K562 (cell line): ENCODE measurements around the gene UBASH3B. TPM values are rescaled to one million over a fixed set of nuclear protein-coding genes. Genes with fewer than 3 reads are reported as not detected.

Source experiments
- ATAC-seq: fragments of 200-7000 bp; cut with Tn5 transposase; 3 replicates; pipeline ENCODE4 v1.9.1; 2020; ENCODE audit warnings: moderate library complexity
- BruUV-seq: library from RNA; stranded (reverse); fragments of 400-500 nt; replicated peaks from 2 replicates; lab custom pipeline; 2021; lab: Mats Ljungman, UMichigan
- CTCF ChIA-PET: fragments of 300-600 bp; formaldehyde crosslinking; extraction: SDS; loops from one replicate; lab custom pipeline; 2021; ENCODE audit warnings: low intra/inter-chr PET ratio; lab: Yijun Ruan, JAX
- POLR2A ChIA-PET: fragments of 300-600, 350-650 bp; sonication (Branson Sonifier 250); formaldehyde crosslinking; extraction: SDS; loops from one replicate; lab custom pipeline; 2021; ENCODE audit warnings: antibody characterized with exemption, inconsistent platforms; lab: Yijun Ruan, JAX
- DNase-seq, 4 experiments: peaks; one replicate each; pipeline versions ENCODE4 v3.0.0 to v3.0.0-alpha.2; 2011 to 2018; ENCODE audit warnings: low spot score in 3 of 4, mixed read lengths in 3 of 4; ENCODE audit errors: extremely low read depth in 1 of 4
- FAIRE-seq: peaks from 2 replicates; lab custom pipeline; 2011; peaks lifted over from hg19 to GRCh38; lab: Jason Lieb, UNC
- H2AFZ ChIP-seq: 2 replicates; pipeline ENCODE4 v1.6.0; 2011; ENCODE audit warnings: low read depth, low read length, control low read depth, inconsistent platforms
- H3K27ac ChIP-seq: fragments of 200-600 bp; 3 replicates; pipeline ENCODE4 v1.8.0; 2011; ENCODE audit warnings: low read depth, mild to moderate bottlenecking, control low read depth, inconsistent platforms, low read length, moderate library complexity, mixed read lengths; ENCODE audit errors: extremely low read depth
- H3K27me3 ChIP-seq, 2 experiments: fragments of 300-600 bp in 1 of 2; 2 replicates in 1 of 2; 3 replicates in 1 of 2; pipeline versions ENCODE4 v1.6.0 to v1.8.0; 2011; ENCODE audit warnings: inconsistent platforms in 2 of 2, low read length in 2 of 2, mild to moderate bottlenecking in 1 of 2, mixed read lengths in 1 of 2, moderate library complexity in 1 of 2; ENCODE audit not compliant: control insufficient read depth in 2 of 2, insufficient read depth in 2 of 2
- H3K36me3 ChIP-seq: fragments of 300-600 bp; 3 replicates; pipeline ENCODE4 v1.8.0; 2011; ENCODE audit warnings: mild to moderate bottlenecking, low read length, inconsistent platforms; ENCODE audit not compliant: control insufficient read depth, insufficient read depth
- H3K4me1 ChIP-seq, 2 experiments: fragments of 200-600 bp in 1 of 2; replicated peaks in 1 of 2; 2 replicates in 1 of 2; 3 replicates in 1 of 2; pipeline versions ENCODE4 v1.5.1 to v1.8.0; 2011; ENCODE audit warnings: inconsistent platforms in 2 of 2, low read length in 2 of 2, mild to moderate bottlenecking in 1 of 2, mixed read lengths in 1 of 2, moderate library complexity in 1 of 2; ENCODE audit not compliant: control insufficient read depth in 2 of 2, insufficient read depth in 2 of 2
- H3K4me2 ChIP-seq: 2 replicates; pipeline ENCODE4 v1.6.1; 2011; ENCODE audit warnings: low read length, control low read depth, inconsistent platforms, mixed read lengths; ENCODE audit not compliant: insufficient read depth
- H3K4me3 ChIP-seq: fragments of 200-600 bp; sonication (generic), shearing (Covaris generic); 2 replicates; pipeline ENCODE4 v1.5.1; 2016; ENCODE audit warnings: control low read depth, inconsistent platforms
- H3K79me2 ChIP-seq: fragments of 200-600 bp; 3 replicates; pipeline ENCODE4 v1.8.0; 2011; ENCODE audit warnings: low read length, inconsistent platforms; ENCODE audit not compliant: control insufficient read depth, insufficient read depth
- H3K9ac ChIP-seq, 2 experiments: 2 replicates each; pipeline versions ENCODE4 v1.6.0 to v1.6.1; 2011; ENCODE audit warnings: low read depth in 2 of 2, low read length in 2 of 2, control low read depth in 1 of 2, inconsistent platforms in 1 of 2, mild to moderate bottlenecking in 1 of 2, mixed read lengths in 1 of 2; ENCODE audit not compliant: insufficient read depth in 1 of 2
- H3K9me1 ChIP-seq: one replicate; pipeline ENCODE4 v1.6.0; 2011; ENCODE audit warnings: inconsistent platforms, mild to moderate bottlenecking, low read length, moderate library complexity; ENCODE audit not compliant: control insufficient read depth, insufficient read depth
- H3K9me3 ChIP-seq: replicated peaks from 2 replicates; pipeline ENCODE4 v1.5.1; 2011; ENCODE audit warnings: low read depth, low read length, inconsistent platforms; ENCODE audit not compliant: control insufficient read depth, insufficient read depth
- H4K20me1 ChIP-seq: replicated peaks from 2 replicates; pipeline ENCODE4 v1.6.1; 2011; ENCODE audit warnings: low read length, inconsistent platforms, mixed read lengths; ENCODE audit not compliant: control insufficient read depth, insufficient read depth
- CBX2 ChIP-seq: fragments of 200-600 bp; sonication (generic); IDR thresholded peaks from one replicate; pipeline ENCODE4 v1.6.1; 2012; ENCODE audit warnings: mild to moderate bottlenecking, low read length, inconsistent platforms; ENCODE audit not compliant: insufficient read depth, poor library complexity, severe bottlenecking
- FIP1L1 ChIP-seq: fragments of 200-400 bp; formaldehyde crosslinking; IDR thresholded peaks from 2 replicates; pipeline ENCODE4 v1.6.1; 2018; ENCODE audit warnings: mild to moderate bottlenecking, low read depth, low read length; ENCODE audit not compliant: poor library complexity, severe bottlenecking
- RAD51 ChIP-seq: fragments of 450-650 bp; IDR thresholded peaks from 2 replicates; pipeline ENCODE4 v1.7.1; 2016; ENCODE audit warnings: low read depth, mild to moderate bottlenecking, borderline replicate concordance
- WGBS: fragments of 100-300 bp; shearing (Covaris generic); methylation state at CpG from one replicate; pipeline ENCODE4 v1.1.6; 2016; ENCODE audit warnings: low coverage, mixed read lengths; ENCODE audit not compliant: insufficient coverage; ENCODE audit errors: missing lambda C conversion rate; 5-methylcytosine and 5-hydroxymethylcytosine counted together
- in situ Hi-C: fragments of 300-500 bp; cut with MboI; formaldehyde crosslinking; loops from 4 replicates; pipeline ENCODE4 v1.15.0; 2018; ENCODE audit warnings: inconsistent platforms, mixed read lengths
- intact Hi-C: fragments of 100-400 bp; cut with micrococcal nuclease; formaldehyde crosslinking; loops from 2 replicates; pipeline ENCODE4 v1.14.2; 2022
- polyA plus RNA-seq, 8 experiments: library from polyadenylated mRNA; depleted of rRNA in 4 of 8; stranded (reverse) in 5 of 8; unstranded in 3 of 8; fragments of >200 nt; fragmentation: Nextera tagmentation in 2 of 8; fragmentation: Illumina TruSeq in 1 of 8; extraction: Ambion mirVana in 2 of 8; extraction: Trizol in 1 of 8; gene quantifications; 2 replicates each; pipeline versions ENCODE4 v1.2.1 to v1.2.3, GENCODE V29; 2011 to 2014; ENCODE audit warnings: inconsistent platforms in 1 of 8, missing spikeins in 1 of 8
- total RNA-seq, 7 experiments: library from RNA; depleted of rRNA in 6 of 7; stranded (reverse); fragments of >200 nt in 6 of 7; fragmentation: Illumina TruSeq in 2 of 7; extraction: Trizol in 2 of 7; gene quantifications; 2 replicates each; pipeline versions ENCODE4 v1.2.1 to v1.2.3, GENCODE V29; 2011 to 2021; ENCODE audit warnings: low replicate concordance in 1 of 7
- TF ChIP-seq, protein P1 (sequence below): fragments of 450-650 bp; IDR thresholded peaks from 2 replicates; pipeline ENCODE4 v1.6.1; 2017; ENCODE audit warnings: antibody characterized with exemption
- TF ChIP-seq, protein P2 (sequence below): fragments of 250-450 bp; sonication (Bioruptor Pico); IDR thresholded peaks from 2 replicates; pipeline ENCODE4 v1.4.0; 2020

UBASH3B gene
- total and polyA plus RNA-seq, 9 of the 15 experiments (the other 6 are each of a cell fraction or from before 2014, with no cell fraction given) = 0.01 to 0.31 (median 0.08) TPM; not detected in 2

- no peaks in the 10 kb centered on the region for H3K9me1 ChIP-seq
- FAIRE-seq (no peak), ATAC-seq (no peak), DNase-seq (no peak)
- POLR2A ChIA-PET = interaction anchor here (0.6 to 0.7 kb wide), 2 partner anchors 52 to 1457 kb away, joined by 3 read pairs; no protein-coding TSS in a partner anchor
- no peaks in the 10 kb centered on the region for H3K79me2 ChIP-seq
- no peak overlapping the region for H3K4me3 ChIP-seq
- H3K9ac ChIP-seq = no peak overlapping the region
- CTCF ChIA-PET = no interaction called here
- no peaks in the 10 kb centered on the region for H3K4me1 ChIP-seq
- H3K4me2 ChIP-seq = no peak overlapping the region
- H4K20me1 ChIP-seq = no peaks in the 10 kb centered on the region
- peaks cover 0 to 4% of the 10 kb centered on the region in 2 experiments; a peak in 1 of 5 replicates for H3K27me3 ChIP-seq
- no TSS peak for BruUV-seq
- no peak overlapping the region for H2AFZ ChIP-seq
- no peaks in the 10 kb centered on the region for H3K36me3 ChIP-seq
- H3K27ac ChIP-seq = no peak overlapping the region
- TF ChIP-seq FIP1L1 (no peak), CBX2 (no peak), RAD51 (no peak)
- TF ChIP-seq, protein P1, sequence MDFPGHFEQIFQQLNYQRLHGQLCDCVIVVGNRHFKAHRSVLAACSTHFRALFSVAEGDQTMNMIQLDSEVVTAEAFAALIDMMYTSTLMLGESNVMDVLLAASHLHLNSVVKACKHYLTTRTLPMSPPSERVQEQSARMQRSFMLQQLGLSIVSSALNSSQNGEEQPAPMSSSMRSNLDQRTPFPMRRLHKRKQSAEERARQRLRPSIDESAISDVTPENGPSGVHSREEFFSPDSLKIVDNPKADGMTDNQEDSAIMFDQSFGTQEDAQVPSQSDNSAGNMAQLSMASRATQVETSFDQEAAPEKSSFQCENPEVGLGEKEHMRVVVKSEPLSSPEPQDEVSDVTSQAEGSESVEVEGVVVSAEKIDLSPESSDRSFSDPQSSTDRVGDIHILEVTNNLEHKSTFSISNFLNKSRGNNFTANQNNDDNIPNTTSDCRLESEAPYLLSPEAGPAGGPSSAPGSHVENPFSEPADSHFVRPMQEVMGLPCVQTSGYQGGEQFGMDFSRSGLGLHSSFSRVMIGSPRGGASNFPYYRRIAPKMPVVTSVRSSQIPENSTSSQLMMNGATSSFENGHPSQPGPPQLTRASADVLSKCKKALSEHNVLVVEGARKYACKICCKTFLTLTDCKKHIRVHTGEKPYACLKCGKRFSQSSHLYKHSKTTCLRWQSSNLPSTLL = no peak
- TF ChIP-seq, protein P2, sequence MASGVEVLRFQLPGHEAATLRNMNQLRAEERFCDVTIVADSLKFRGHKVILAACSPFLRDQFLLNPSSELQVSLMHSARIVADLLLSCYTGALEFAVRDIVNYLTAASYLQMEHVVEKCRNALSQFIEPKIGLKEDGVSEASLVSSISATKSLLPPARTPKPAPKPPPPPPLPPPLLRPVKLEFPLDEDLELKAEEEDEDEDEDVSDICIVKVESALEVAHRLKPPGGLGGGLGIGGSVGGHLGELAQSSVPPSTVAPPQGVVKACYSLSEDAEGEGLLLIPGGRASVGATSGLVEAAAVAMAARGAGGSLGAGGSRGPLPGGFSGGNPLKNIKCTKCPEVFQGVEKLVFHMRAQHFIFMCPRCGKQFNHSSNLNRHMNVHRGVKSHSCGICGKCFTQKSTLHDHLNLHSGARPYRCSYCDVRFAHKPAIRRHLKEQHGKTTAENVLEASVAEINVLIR = no peak
- no peaks in the 10 kb centered on the region for H3K9me3 ChIP-seq
- intact Hi-C loops = no loop called here
- 0% methylated on average over 7 of the region's 8 CpGs for WGBS
- in situ Hi-C loops = no loop called here
These were observed 136.3 kb downstream of the UBASH3B start for GRCh38 chr11:122791836-122792235.
